Activated B cell treated with CpG ODN at 0.5 μM for 24 hours (primary cell): ENCODE measurements around the gene PRKN. TPM values are rescaled to one million over a fixed set of nuclear protein-coding genes. Genes with fewer than 3 reads are reported as not detected.

ENCODE experiments used
- ATAC-seq: fragments of 200-7000 bp; cut with Tn5 transposase; one replicate; pipeline ENCODE4 v1.10.0; 2021; ENCODE audit warnings: low read depth, mild to moderate bottlenecking, moderate library complexity
- CTCF ChIA-PET: fragments of 350-600 bp; sonication (Branson Sonifier 250); formaldehyde crosslinking; loops from one replicate; lab custom pipeline; 2021; ENCODE audit warnings: antibody characterized with exemption; lab: Charles Lee
- POLR2A ChIA-PET: fragments of 350-600 bp; sonication (Branson Sonifier 250); formaldehyde crosslinking; loops from one replicate; lab custom pipeline; 2021; ENCODE audit warnings: antibody characterized with exemption; lab: Charles Lee
- DNase-seq: peaks from one replicate; pipeline ENCODE4 v3.0.0; 2022
- H3K27ac Mint-ChIP-seq: one replicate; pipeline ENCODE4 v1.8.0; 2020; ENCODE audit warnings: mixed read lengths
- H3K27me3 Mint-ChIP-seq: one replicate; pipeline ENCODE4 v1.8.0; 2021; ENCODE audit warnings: mixed read lengths
- H3K36me3 Mint-ChIP-seq: one replicate; pipeline ENCODE4 v1.8.0; 2021; ENCODE audit warnings: low read depth, mixed read lengths
- H3K4me1 Mint-ChIP-seq: one replicate; pipeline ENCODE4 v1.8.0; 2021; ENCODE audit warnings: mixed read lengths
- H3K4me3 Mint-ChIP-seq: one replicate; pipeline ENCODE4 v1.8.0; 2020; ENCODE audit warnings: mild to moderate bottlenecking, mixed read lengths
- H3K9me3 Mint-ChIP-seq: one replicate; pipeline ENCODE4 v1.8.0; 2020; ENCODE audit warnings: mixed read lengths
- CTCF ChIP-seq: fragments of 200-600 bp; IDR thresholded peaks from one replicate; pipeline ENCODE4 v1.8.0; 2022; ENCODE audit warnings: antibody characterized with exemption, mild to moderate bottlenecking
- intact Hi-C: fragments of 100-400 bp; cut with micrococcal nuclease; formaldehyde crosslinking; loops from one replicate; pipeline ENCODE4 v1.15.1; 2024
- total RNA-seq: library from RNA; stranded (reverse); gene quantifications from 2 replicates; pipeline ENCODE4 v1.2.3, GENCODE V29; 2022

The PRKN gene
- total RNA-seq, 1 donor from 2014 or later, result 2.3 TPM

- Mint-ChIP-seq H3K27me3 (no peaks in the 10 kb centered on the region), H3K27ac (no peak overlapping the region), H3K4me3 (no peak overlapping the region), H3K36me3 (no peaks in the 10 kb centered on the region), H3K9me3 (peaks cover 18% of the 10 kb centered on the region), H3K4me1 (no peaks in the 10 kb centered on the region)
- CTCF ChIA-PET, result no interaction called here
- intact Hi-C loops, result no loop called here
- POLR2A ChIA-PET, result no interaction called here
- DNase-seq (no peak), ATAC-seq (no peak)
- no peak for TF ChIP-seq CTCF
These were observed 652.8 kb downstream of the PRKN start for GRCh38 chr6:162074641-162075275.

DNA sequence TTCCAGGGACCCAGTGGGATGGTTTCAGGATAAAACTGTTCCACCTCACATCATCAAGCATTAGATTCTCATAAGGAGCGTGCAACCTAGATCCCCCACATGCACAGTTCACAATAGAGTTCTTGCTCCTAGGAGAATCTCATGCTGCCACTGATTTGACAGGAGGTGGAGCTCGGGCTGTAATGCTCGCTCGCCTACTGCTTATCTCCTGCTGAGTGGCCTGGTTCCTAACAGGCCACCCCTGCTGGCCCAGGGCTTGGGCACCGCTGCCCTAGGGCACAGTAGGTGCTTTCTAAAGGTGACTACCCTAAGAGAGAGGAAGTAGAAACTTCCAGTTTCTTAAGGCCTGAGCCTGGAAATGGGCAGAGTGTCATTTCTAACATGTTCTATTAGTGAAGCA lies 656.9 kb downstream of the PRKN start:
- Mint-ChIP-seq H3K9me3 (peaks cover 28% of the 10 kb centered on the region), H3K27ac (no peak overlapping the region), H3K27me3 (no peaks in the 10 kb centered on the region), H3K36me3 (no peaks in the 10 kb centered on the region), H3K4me1 (no peaks in the 10 kb centered on the region), H3K4me3 (no peak overlapping the region)
- no peak for ATAC-seq
- ChIA-PET CTCF (no interaction called here), POLR2A (no interaction called here)
- TF ChIP-seq CTCF, result no peak
- intact Hi-C loops, result no loop called here
- DNase-seq, result no peak

GRCh38 chr6:162069995-162070394 lies 657.6 kb downstream of the PRKN start:
- CTCF ChIA-PET, result no interaction called here
- no peaks in the 10 kb centered on the region for H3K36me3 Mint-ChIP-seq
- H3K4me1 Mint-ChIP-seq, result no peaks in the 10 kb centered on the region
- no peak for ATAC-seq
- H3K27me3 Mint-ChIP-seq, result no peaks in the 10 kb centered on the region
- TF ChIP-seq CTCF, result no peak
- peaks cover 28% of the 10 kb centered on the region for H3K9me3 Mint-ChIP-seq
- no peak for DNase-seq
- H3K4me3 Mint-ChIP-seq, result no peak overlapping the region
- no peak overlapping the region for H3K27ac Mint-ChIP-seq
- POLR2A ChIA-PET, result no interaction called here
- intact Hi-C loops, result no loop called here

- no peak for DNase-seq
- no peak for ATAC-seq
- ChIA-PET CTCF (no interaction called here), POLR2A (no interaction called here)
- TF ChIP-seq CTCF, result no peak
- Mint-ChIP-seq H3K27me3 (no peaks in the 10 kb centered on the region), H3K4me1 (no peaks in the 10 kb centered on the region), H3K36me3 (no peaks in the 10 kb centered on the region), H3K9me3 (peaks cover 23% of the 10 kb centered on the region), H3K4me3 (no peak overlapping the region), H3K27ac (no peak overlapping the region)
- intact Hi-C loops, result no loop called here
These were observed 659.2 kb downstream of the PRKN start for GRCh38 chr6:162068340-162068739.

GRCh38 chr6:162063666-162064065 lies 663.9 kb downstream of the PRKN start:
- Mint-ChIP-seq H3K27ac (no peak overlapping the region), H3K4me3 (no peak overlapping the region), H3K9me3 (peaks cover 6% of the 10 kb centered on the region), H3K27me3 (no peaks in the 10 kb centered on the region), H3K36me3 (no peaks in the 10 kb centered on the region), H3K4me1 (no peaks in the 10 kb centered on the region)
- intact Hi-C loops, result no loop called here
- ATAC-seq (no peak), DNase-seq (no peak)
- no peak for TF ChIP-seq CTCF
- POLR2A ChIA-PET, result no interaction called here
- CTCF ChIA-PET, result no interaction called here
